Parathyroid adenoma (tissue), 2 donors: ENCODE measurements around the gene TRIM42.

Experiments used
- H2AFZ ChIP-seq: fragments of 300-600 bp; sonication (generic); one replicate; pipeline ENCODE4 v1.7.0; 2017; ENCODE audit warnings: antibody characterized with exemption, mild to moderate bottlenecking
- H3K27ac ChIP-seq: fragments of 300-600 bp; sonication (generic); one replicate; pipeline ENCODE4 v1.7.0; 2017
- H3K27me3 ChIP-seq: fragments of 300-600 bp; sonication (generic); one replicate; pipeline ENCODE4 v1.7.0; 2017; ENCODE audit warnings: low read length; ENCODE audit not compliant: control insufficient read depth, insufficient read depth
- H3K36me3 ChIP-seq: fragments of 300-600 bp; sonication (generic); one replicate; pipeline ENCODE4 v1.7.0; 2017; ENCODE audit warnings: low read length; ENCODE audit not compliant: control insufficient read depth, insufficient read depth
- H3K4me1 ChIP-seq: fragments of 300-600 bp; sonication (generic); one replicate; pipeline ENCODE4 v1.7.0; 2017; ENCODE audit warnings: control low read depth
- H3K4me2 ChIP-seq: fragments of 300-600 bp; sonication (generic); one replicate; pipeline ENCODE4 v1.7.0; 2017; ENCODE audit warnings: low read length
- H3K4me3 ChIP-seq: fragments of 300-600 bp; sonication (generic); one replicate; pipeline ENCODE4 v1.7.0; 2017; ENCODE audit warnings: low read depth, low read length
- H3K79me2 ChIP-seq: fragments of 300-600 bp; sonication (generic); one replicate; pipeline ENCODE4 v1.7.0; 2017; ENCODE audit warnings: control low read depth
- H3K9ac ChIP-seq: fragments of 300-600 bp; sonication (generic); one replicate; pipeline ENCODE4 v1.7.0; 2017; ENCODE audit warnings: mild to moderate bottlenecking
- H3K9me3 ChIP-seq: fragments of 300-600 bp; sonication (generic); one replicate; pipeline ENCODE4 v1.7.0; 2017; ENCODE audit warnings: low read length; ENCODE audit not compliant: control insufficient read depth
- CTCF ChIP-seq: fragments of 300-600 bp; sonication (generic); IDR thresholded peaks from one replicate; pipeline ENCODE4 v1.7.0; 2017; ENCODE audit warnings: antibody characterized with exemption, mild to moderate bottlenecking
- donor health status: primary hyperparathyroidism.

Gene TRIM42

GRCh38 chr3:140699516-140700231 is 21.8 kb downstream of the TRIM42 start:
- H3K9ac ChIP-seq: no peak overlapping the region
- no peak overlapping the region for H3K4me3 ChIP-seq
- no peak overlapping the region for H3K4me2 ChIP-seq
- H3K9me3 ChIP-seq: no peaks in the 10 kb centered on the region
- no peak overlapping the region for H3K27ac ChIP-seq
- no peaks in the 10 kb centered on the region for H3K4me1 ChIP-seq
- no peaks in the 10 kb centered on the region for H3K27me3 ChIP-seq
- no peaks in the 10 kb centered on the region for H3K79me2 ChIP-seq
- TF ChIP-seq CTCF: no peak
- H3K36me3 ChIP-seq: no peaks in the 10 kb centered on the region
- no peak overlapping the region for H2AFZ ChIP-seq

GRCh38 chr3:140702281-140702680 is 24.4 kb downstream of the TRIM42 start:
- Histone ChIP-seq H3K79me2 (no peaks in the 10 kb centered on the region), H3K4me3 (no peak overlapping the region), H3K4me1 (no peaks in the 10 kb centered on the region), H3K27ac (no peak overlapping the region), H2AFZ (no peak overlapping the region), H3K9ac (no peak overlapping the region), H3K4me2 (no peak overlapping the region), H3K9me3 (no peaks in the 10 kb centered on the region), H3K36me3 (no peaks in the 10 kb centered on the region), H3K27me3 (no peaks in the 10 kb centered on the region)
- no peak for TF ChIP-seq CTCF

GRCh38 chr3:140703496-140703895 is 25.6 kb downstream of the TRIM42 start:
- Histone ChIP-seq H3K4me1 (no peaks in the 10 kb centered on the region), H3K4me2 (no peak overlapping the region), H3K27ac (no peak overlapping the region), H3K4me3 (no peak overlapping the region), H3K9me3 (no peaks in the 10 kb centered on the region), H2AFZ (no peak overlapping the region), H3K36me3 (no peaks in the 10 kb centered on the region), H3K27me3 (no peaks in the 10 kb centered on the region), H3K9ac (no peak overlapping the region), H3K79me2 (no peaks in the 10 kb centered on the region)
- TF ChIP-seq CTCF: no peak

GRCh38 chr3:140704733-140705132 is 26.9 kb downstream of the TRIM42 start:
- H3K36me3 ChIP-seq: no peaks in the 10 kb centered on the region
- H3K27ac ChIP-seq: no peak overlapping the region
- H3K9me3 ChIP-seq: no peaks in the 10 kb centered on the region
- no peak overlapping the region for H3K4me3 ChIP-seq
- no peak for TF ChIP-seq CTCF
- H3K9ac ChIP-seq: no peak overlapping the region
- H3K4me1 ChIP-seq: no peaks in the 10 kb centered on the region
- H3K27me3 ChIP-seq: no peaks in the 10 kb centered on the region
- H3K4me2 ChIP-seq: no peak overlapping the region
- H3K79me2 ChIP-seq: no peaks in the 10 kb centered on the region
- H2AFZ ChIP-seq: no peak overlapping the region

GRCh38 chr3:140705954-140706353 is 28.1 kb downstream of the TRIM42 start:
- H3K4me1 ChIP-seq: no peaks in the 10 kb centered on the region
- H3K27me3 ChIP-seq: no peaks in the 10 kb centered on the region
- no peak overlapping the region for H3K4me2 ChIP-seq
- H3K9me3 ChIP-seq: no peaks in the 10 kb centered on the region
- H3K79me2 ChIP-seq: no peaks in the 10 kb centered on the region
- no peak overlapping the region for H3K27ac ChIP-seq
- H3K36me3 ChIP-seq: no peaks in the 10 kb centered on the region
- no peak overlapping the region for H3K4me3 ChIP-seq
- no peak overlapping the region for H3K9ac ChIP-seq
- no peak overlapping the region for H2AFZ ChIP-seq
- no peak for TF ChIP-seq CTCF
